OCI-LY1 (cell line): ENCODE measurements around the gene COX10.

Experiments used
- EZH2 ChIP-seq: fragments of 200-600 bp; sonication (generic), shearing (Covaris generic); IDR thresholded peaks from 2 replicates; pipeline ENCODE4 v1.8.0; 2017; ENCODE audit warnings: borderline replicate concordance, mixed run types, mild to moderate bottlenecking, antibody characterized with exemption, low read length, moderate library complexity, mixed read lengths
- TF ChIP-seq, protein P1 (sequence below): fragments of 200-600 bp; sonication (generic), shearing (Covaris generic); IDR thresholded peaks from 2 replicates; pipeline ENCODE4 v1.5.1; 2017; ENCODE audit warnings: mild to moderate bottlenecking, antibody characterized with exemption, low read length, moderate library complexity, mixed read lengths

DNA sequence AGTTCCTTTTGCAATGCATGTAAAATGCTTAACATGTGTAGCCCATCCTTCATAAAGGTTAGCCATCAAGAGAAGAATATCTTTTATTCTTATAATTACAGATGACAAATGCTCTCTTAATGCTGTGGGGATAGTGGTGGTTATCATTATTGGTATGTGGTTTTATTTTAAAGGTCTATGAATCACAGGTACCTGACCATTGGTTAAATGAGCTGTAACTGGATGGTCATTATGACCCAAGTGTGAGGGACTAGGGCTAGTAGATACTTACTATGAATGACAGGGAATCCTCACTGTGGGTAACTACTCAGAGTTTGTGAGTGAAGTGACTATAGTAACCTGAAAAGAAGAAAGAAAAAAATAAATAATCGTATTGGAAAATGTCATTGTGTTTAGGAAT, 88.5 kb downstream of the COX10 start:
- TF ChIP-seq, protein P1, sequence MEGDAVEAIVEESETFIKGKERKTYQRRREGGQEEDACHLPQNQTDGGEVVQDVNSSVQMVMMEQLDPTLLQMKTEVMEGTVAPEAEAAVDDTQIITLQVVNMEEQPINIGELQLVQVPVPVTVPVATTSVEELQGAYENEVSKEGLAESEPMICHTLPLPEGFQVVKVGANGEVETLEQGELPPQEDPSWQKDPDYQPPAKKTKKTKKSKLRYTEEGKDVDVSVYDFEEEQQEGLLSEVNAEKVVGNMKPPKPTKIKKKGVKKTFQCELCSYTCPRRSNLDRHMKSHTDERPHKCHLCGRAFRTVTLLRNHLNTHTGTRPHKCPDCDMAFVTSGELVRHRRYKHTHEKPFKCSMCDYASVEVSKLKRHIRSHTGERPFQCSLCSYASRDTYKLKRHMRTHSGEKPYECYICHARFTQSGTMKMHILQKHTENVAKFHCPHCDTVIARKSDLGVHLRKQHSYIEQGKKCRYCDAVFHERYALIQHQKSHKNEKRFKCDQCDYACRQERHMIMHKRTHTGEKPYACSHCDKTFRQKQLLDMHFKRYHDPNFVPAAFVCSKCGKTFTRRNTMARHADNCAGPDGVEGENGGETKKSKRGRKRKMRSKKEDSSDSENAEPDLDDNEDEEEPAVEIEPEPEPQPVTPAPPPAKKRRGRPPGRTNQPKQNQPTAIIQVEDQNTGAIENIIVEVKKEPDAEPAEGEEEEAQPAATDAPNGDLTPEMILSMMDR, result no peak
- no peak for TF ChIP-seq EZH2
